ENCODE measurements around the gene GOLGA6L7.

DNA sequence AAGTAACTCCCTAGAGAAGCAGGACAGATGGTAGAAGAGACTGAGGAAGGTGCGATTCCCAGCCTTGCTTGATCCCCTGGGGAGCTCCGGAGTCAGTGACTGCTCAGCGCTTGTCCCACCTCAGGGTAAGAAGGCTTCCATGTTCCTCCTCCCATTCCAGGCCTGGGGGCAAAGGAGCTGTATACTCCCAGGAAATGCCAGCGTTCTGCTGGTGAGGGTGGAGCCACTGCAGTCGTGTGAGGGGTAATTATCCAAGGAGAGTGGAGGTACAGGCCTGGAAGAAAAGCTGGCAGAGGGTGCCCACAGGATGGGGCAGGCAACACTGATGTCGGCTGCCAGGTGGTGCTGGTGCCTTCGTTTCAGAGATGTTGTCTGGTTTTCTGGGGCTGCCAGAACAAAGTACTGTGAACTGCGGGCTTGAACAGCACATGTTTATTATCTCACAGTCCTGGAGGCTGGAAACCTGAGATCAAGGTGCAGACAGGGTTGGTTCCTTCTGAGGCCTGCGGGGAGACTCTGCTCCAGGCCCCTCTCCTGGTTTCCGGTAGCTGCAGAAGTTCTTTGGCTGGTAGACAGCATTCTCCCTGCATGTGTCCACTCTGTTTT lies 25.2 kb upstream of the GOLGA6L7 start:
- no peak for TF ChIP-seq GATA2 (IDR thresholded peaks at IDR 0.05; ENCODE audit: low read depth, low read length)
- TF ChIP-seq GATA3 (IDR thresholded peaks at IDR 0.05; ENCODE audit: low read depth, low read length), result no peak
